ENCODE data around the gene RTKN. TPM values are rescaled to one million over a fixed set of nuclear protein-coding genes. Genes with fewer than 3 reads are reported as not detected.

RTKN gene
- total and polyA plus RNA-seq, 2 of the 13 experiments (the other 11 are each of a cell fraction or from before 2014, with no cell fraction given) = 159 to 166 TPM

- TF ChIP-seq IRX3 (CRISPR knock-in tag; IDR thresholded peaks at IDR 0.05; ENCODE audit: borderline replicate concordance, low read depth) = no peak
- TF ChIP-seq HBP1 (CRISPR knock-in tag; IDR thresholded peaks at IDR 0.05; ENCODE audit: low read depth) = no peak; the same call in 1 of the 2 replicates
- TF ChIP-seq ZNF468 (CRISPR knock-in tag; IDR thresholded peaks at IDR 0.05) = no peak
- TF ChIP-seq ZBED4 (CRISPR knock-in tag; IDR thresholded peaks at IDR 0.05; ENCODE audit: borderline replicate concordance) = no peak
- TF ChIP-seq KLF12 (CRISPR knock-in tag; IDR thresholded peaks at IDR 0.05; ENCODE audit: borderline replicate concordance) = no peak
- no peak for TF ChIP-seq KDM5A (IDR thresholded peaks at IDR 0.05; ENCODE audit: borderline replicate concordance, low read length)
- TF ChIP-seq ZNF546 (CRISPR knock-in tag; conservative IDR thresholded peaks at IDR 0.05) = no peak
- no peak for TF ChIP-seq ZNF367 (CRISPR knock-in tag; IDR thresholded peaks at IDR 0.05; ENCODE audit: borderline replicate concordance)
- TF ChIP-seq ZNF251 (CRISPR knock-in tag; IDR thresholded peaks at IDR 0.05) = no peak
- peak; percentile 17; the same call in 1 of the 2 replicates for TF ChIP-seq ELF1 (CRISPR knock-in tag; IDR thresholded peaks at IDR 0.05)
- no peak for TF ChIP-seq JUN (CRISPR knock-in tag; IDR thresholded peaks at IDR 0.05)
- peak; percentile 37; the same call in 1 of the 2 replicates for TF ChIP-seq ZNF280D (CRISPR knock-in tag; IDR thresholded peaks at IDR 0.05)
- no peak; the same call in 1 of the 2 replicates for TF ChIP-seq YEATS2 (CRISPR knock-in tag; IDR thresholded peaks at IDR 0.05; ENCODE audit: borderline replicate concordance)
- no peak for TF ChIP-seq MYNN (CRISPR knock-in tag; IDR thresholded peaks at IDR 0.05; ENCODE audit: low read depth)
- TF ChIP-seq ZNF160 (CRISPR knock-in tag; IDR thresholded peaks at IDR 0.05) = no peak
- TF ChIP-seq ZBTB8A (CRISPR knock-in tag; IDR thresholded peaks at IDR 0.05; ENCODE audit: borderline replicate concordance, low read depth) = no peak
- TF ChIP-seq MXD1 (CRISPR knock-in tag; IDR thresholded peaks at IDR 0.05) = no peak
- TF ChIP-seq ELF4 (CRISPR knock-in tag; IDR thresholded peaks at IDR 0.05; ENCODE audit: borderline replicate concordance) = no peak
- TF ChIP-seq POGZ (CRISPR knock-in tag; IDR thresholded peaks at IDR 0.05) = no peak
- TF ChIP-seq PHF20 (CRISPR knock-in tag; IDR thresholded peaks at IDR 0.05) = no peak
- no peak for TF ChIP-seq ZNF234 (CRISPR knock-in tag; conservative IDR thresholded peaks at IDR 0.05)
Measured at GRCh38 chr2:74447230-74447999, 5.7 kb upstream of the RTKN start (continued).
